Pulmonary artery endothelial cell (primary cell): ENCODE measurements around the gene CCDC197. TPM values are rescaled to one million over a fixed set of nuclear protein-coding genes. Genes with fewer than 3 reads are reported as not detected.

Source experiments
- DNase-seq: peaks from one replicate; pipeline ENCODE4 v3.0.0-alpha.2; 2011; ENCODE audit warnings: low read depth, low spot score
- total RNA-seq: library from RNA; depleted of rRNA; stranded (reverse); fragments of >200 nt; gene quantifications from 2 replicates; pipeline ENCODE4 v1.2.3, GENCODE V29; 2014

The CCDC197 gene
- total RNA-seq, 1 donor from 2014 or later: not detected

DNA sequence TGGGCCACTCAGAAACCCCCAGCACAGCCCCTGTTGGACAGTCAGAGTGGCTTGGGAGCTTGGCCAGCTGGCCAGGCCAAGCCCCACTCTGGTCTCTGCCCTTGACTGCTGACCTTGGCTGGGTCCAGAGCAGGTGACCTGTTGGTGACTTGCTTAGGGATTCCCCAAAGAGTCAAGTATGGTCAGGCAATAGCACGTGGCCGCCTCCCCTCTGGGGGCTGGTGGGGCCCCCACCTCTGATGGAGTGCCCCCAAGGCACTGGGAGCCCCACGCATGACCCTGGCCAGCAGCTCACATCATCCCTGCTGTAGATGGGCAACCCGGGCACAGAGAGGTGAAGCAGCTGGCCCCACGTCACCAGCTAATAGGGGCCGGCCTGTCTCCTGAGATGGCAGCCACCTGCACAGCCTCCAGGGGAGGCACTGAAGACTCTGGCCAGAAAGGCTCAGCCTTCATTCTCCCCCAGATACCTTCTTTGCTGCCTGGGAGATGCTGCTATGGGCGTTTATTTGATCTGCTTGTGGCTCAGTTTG is 1.8 kb downstream of the CCDC197 start:
- DNase-seq: no peak

DNA sequence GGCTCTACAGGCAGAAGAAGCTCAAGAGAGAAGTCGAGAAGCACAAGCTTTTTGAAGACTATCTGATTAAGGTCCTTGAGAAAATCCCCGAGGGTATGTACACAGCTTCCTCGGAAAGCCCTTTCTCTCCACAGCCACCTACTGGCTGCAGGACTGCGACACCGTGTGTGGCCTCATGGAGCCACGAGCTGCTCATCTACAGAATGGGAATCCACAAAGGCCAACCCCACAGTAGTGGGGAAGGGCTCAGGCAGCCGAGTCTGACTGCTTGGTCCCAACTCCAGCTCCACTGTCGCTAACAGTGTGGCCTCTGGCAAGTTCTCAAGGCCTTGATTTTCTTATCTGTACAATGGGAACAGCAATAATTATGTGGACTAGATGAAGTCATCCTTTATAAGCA is 2.5 kb downstream of the CCDC197 start:
- DNase-seq: no peak

DNA sequence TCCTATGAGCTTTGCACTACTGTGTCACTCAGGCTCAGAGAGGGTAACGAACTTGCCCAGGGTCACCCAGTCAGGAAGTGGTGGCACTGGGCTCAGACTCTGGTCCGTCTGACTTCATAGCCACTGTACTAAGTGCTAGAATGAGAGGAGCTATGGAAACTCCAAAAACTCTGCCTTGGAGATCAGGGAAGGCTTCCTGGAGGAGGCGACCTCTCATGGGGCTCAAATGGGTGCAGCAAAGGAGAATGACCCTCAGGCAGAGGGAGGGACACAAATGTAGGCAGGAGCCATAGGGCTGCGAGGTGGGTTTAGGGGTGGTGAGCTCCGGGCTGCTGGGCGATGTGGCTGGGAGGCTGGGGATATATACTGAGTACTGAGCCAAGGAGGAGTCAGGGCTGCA is 3.2 kb downstream of the CCDC197 start:
- DNase-seq: no peak

DNA sequence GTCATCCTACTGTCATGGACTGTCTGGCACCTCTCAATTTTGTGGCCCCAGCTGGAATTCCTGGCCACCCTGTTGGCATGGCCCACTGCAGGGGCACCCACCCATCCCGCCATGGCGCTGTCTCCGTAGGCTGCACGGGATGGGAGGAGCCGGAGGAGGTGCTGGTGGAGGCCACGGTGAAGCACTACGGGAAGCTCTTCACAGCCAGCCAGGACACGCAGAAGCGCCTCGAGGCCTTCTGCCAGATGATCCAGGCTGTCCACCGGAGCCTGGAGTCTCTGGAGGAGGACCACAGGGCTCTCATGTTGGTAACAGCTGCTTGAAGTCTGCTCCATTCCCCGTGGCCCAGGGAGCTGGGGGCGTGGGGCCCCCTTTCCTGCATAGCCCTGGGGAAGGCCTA is 3.9 kb downstream of the CCDC197 start:
- DNase-seq: no peak

DNA sequence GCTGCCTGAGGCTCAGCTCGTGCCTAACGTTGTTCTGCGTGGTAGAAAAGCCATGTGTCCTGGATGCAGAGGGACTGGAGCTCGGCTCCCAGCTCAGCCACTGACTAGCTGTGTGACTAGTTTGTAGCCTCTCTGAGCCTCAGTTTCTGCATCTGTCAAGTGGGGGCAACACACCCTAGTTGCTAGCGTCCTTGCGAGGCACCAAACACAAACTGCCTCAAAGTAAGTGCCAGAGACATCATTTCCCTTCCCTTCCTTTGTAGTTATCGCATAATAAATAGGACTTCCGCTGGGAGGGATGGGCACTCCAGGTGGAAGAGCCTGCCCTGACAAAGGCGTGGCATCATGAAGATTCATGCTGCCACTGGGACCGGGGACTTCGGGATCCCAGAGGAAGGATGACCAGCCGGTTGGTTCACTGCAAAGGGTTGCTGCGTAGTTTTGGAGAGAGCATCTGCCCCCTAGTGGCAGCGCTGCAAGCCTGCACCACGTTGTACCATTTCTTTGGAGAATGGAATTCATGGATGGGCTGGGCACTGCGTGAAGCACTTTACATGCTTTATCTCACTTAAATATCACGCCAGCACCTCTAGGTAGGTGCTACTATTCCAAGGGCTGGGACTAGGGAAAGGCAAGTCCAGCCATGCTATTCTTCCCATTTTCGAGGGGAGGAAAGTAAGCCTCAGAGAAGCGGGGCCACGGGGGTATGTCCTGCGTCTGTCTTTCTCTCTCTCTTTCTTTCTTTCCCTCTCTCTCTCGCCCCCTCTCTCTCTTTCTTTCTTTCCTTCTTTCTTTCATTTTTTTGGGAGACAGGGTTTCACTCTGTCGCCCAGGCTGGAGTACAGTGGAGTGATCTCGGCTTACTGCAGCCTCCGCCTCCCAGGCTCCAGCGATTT is 4.6 kb downstream of the CCDC197 start:
- peak; percentile 19 for DNase-seq

DNA sequence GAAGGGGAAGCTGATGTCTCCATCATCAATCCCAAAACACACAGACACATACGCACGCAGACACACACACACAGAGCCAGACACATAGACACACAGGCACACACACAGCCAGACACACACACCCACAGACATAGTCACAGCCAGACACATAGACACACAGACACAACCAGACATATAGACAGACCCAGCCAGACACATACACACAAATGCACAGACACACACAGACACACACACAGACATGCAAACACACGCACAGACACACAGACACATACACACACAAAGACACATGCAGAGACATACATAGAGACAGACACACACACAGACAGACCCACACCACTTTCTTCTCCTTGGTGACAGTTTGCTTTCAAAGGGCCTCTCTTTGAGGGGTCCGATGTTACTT is 6.3 kb downstream of the CCDC197 start:
- no peak for DNase-seq

DNA sequence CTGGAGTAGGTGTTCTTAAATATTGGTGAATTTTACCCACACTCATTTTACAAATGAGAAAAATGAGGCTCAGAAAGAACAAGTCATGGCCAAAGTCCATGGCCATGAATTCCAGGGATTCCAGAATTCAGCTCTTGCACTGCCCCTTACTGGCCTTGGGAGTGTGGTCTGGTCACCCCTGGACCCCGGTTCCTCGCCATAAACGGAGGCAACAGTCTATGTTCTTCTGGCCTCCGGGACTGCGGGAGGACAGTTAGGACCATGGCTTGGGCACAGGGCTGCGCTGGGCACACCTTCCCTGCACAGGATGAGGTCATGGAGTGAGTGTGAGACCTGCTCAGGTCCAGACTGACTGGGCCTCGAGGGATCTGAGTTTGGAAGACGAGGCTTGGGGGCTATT is 6.9 kb downstream of the CCDC197 start:
- DNase-seq: no peak

DNA sequence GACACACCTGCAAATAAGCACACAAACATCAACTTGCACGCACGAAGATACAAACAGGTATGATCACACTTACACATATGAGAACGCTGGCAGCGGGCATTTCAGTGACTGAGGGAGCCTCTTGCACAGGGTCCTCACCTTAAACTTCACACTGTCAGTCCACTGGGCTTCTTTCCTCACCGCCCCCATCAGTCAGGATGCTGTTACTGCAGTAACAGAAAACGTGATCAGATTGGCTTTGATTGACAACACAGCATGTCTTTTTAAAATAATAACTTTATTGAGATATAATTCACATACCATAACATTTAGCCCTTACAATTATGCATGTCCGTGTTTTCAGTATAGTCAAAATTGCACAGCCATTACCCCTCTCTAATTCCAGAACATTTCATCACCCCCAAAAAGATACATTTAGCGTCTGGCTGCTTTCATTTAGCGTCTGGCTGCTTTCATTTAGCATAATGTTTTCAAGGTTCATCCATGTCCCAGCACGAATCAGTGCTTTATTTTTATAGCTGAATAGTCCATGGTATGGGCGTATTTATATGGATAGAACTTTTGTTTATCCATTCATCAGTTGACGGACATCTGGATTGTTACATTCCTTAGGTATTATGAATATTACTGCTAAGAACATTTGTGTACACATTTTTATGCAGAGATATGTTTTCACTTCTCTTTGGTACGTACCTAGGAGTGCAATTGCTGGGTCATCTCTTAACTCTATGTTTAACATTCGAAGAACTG is 8.4 kb downstream of the CCDC197 start:
- DNase-seq: no peak

DNA sequence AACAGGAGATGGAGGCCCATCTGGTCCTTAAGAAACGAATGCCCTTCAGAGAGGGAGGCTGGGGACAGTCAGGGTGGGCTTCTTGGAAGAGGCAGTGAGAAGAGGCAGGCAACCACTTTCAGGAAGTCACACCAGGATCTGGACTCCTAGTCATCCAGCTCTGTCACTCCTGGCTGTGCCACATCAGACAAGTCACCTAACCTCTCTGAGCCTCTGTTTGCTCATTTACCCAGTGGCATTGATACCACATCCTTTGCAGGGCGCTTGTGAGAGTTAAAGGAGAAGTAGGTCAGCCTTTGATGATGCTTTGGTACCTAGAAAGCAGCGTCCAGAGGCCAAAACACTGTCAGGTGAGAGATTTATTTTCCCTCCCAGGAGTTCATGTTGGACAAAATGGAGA is 11.1 kb downstream of the CCDC197 start:
- DNase-seq: no peak

DNA sequence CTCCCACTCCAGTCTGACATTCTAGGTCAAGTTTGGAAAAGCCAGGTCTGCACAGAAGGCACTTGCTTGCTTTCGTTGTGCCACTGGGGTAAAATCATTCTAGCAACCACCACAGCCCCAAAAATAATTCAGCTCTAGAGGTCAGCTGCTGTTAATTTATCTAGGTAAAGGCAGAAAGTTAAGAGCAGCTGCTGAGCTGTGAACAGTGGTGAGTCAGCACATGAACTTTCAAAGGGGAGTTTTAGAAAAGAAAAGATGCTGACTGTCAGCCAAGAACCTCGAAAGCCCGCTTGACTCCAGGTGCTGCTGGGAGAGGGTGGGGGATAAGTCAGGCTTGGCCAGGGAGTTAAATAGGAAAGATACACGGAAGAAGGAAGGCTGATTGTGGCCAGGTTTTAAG is 12.7 kb downstream of the CCDC197 start:
- DNase-seq: no peak

DNA sequence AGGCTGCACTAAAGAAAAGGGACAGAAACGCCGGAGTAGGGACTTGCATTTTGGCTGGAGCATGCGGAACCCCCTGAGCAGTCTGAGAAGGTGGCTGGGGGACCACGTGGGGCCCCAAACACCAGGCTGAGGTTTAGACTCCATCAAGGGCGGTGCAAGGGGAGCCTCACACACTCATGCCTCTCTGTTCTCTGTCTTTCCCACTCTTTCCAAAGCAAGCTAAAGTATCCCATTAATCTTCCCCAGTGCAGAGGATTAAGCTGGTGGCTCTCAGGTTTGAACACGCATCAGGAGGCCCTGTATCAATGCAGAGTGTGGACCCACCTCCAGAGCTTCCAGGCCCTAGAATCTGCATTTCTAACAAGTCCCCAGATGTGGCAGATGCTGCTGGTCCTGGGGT is 13.5 kb downstream of the CCDC197 start:
- DNase-seq: no peak

DNA sequence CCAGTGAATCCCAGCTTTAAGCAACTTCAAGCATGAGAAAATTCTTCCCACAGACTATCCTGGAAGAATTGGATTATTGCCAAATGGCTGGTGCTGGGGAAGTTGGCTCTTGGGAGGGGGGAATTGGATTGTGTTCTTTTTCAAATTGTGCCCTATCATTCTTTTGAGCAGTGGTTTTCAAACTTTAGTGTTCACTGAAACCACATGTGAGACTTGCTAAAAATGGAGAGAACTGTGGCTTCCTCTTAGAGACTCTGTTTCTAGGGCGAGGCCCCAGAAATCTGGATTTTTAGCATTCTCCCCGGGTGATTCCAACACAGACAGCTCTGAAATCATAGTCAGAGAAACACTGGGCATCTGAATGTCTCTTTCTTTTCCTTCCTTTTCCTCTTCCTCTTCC is 14.7 kb downstream of the CCDC197 start:
- DNase-seq: no peak

DNA sequence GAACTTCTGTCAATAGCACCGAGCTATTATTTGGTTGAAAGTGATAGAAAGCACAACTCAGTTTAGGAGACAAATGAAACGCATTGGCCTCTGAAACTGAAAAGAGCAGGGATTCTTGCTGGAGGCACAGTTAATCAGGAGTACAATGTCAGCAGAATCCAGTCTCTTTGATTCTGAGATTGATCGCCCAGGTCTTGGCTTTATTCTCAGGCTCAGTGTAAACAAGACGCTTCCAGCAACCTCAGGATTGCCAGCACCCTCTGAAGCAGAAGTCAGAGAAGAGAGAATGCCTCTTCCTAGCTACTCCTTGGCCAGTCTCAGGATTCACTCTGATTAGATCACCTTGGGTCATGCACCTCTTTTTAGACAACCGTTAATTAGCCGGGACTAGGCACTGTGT is 17.3 kb downstream of the CCDC197 start:
- DNase-seq: no peak

DNA sequence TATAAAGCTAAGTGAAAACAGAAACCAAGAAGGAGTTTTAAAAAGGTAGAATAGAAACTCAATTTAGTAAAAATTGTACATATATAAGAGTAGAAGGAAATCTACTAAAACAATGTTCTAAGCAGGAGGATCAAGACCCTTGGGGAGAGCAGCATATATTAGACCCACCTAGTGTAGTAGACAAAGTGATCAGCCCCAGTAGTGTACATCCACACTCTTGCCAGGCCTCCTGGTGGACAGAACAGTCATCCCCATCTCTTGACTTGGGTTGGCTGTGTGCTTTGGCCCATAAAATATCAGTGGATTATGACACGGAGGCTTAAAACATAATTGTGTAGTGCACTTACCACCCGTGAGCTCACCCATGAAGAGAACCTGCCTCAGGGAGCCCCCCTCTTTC is 18.1 kb downstream of the CCDC197 start:
- DNase-seq: no peak

DNA sequence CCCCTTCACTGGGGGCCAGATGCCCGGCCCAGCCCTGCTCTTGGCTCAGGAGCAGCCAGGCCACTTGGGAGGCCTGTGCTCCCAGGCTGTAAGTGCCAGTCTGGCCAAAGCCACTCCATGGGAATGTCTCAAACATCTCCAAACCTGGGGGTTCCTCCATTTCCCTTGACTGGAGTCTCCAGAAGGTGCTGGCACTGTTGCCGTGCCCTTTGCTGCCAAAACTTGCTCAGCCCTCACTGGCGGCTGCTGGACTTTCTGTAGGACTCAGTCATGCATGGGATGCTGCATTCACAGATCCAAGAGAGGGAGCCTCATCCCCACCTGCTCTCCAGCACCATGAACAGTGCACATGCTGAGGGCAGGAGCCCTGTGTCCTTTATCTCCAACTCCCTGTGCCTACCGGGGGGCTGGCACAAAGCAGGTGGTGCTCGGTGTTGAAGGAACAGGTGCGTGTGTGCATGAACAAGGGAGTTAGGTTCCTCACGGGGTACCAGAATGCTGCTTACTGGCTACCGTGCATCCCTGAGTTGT is 19.4 kb downstream of the CCDC197 start:
- no peak for DNase-seq

DNA sequence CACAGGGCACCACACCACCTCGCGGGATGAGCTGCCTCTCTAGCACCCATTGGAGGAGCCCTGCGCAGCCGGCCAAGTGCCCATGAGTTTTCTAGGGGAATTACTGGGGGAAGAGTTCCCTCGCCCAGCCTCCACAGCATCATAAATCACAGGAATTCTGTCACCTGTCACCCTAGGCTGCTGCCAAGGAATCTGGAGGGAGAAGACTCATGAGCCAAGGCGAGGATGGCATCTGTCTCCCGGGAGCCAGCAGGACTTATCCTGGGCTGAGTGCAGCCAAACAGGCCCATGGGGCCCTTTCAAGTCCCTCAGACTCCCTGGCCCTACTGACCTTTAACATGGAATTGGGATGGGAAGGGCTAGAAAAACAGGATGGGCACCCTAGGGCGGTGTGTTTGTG is 21.2 kb downstream of the CCDC197 start:
- DNase-seq: no peak

DNA sequence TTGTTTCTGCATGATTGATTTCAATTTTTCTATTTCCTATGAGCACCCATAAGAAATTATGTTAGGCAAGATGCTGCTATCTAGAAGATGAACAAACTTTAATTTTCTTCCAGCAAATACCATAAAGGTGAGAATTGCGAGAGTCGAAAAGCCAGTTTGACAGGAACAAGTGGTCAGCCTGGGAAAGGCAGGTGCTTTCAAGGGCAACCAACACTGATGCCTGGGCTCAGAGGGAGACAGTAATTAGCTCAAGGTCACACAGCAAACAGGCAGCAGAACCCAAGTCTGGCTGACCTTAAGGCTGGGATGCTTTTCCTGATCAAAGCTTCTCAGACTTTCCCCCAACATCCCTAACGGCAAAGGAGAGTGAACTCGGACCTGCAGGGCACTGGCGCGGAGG is 22.2 kb downstream of the CCDC197 start:
- no peak for DNase-seq

DNA sequence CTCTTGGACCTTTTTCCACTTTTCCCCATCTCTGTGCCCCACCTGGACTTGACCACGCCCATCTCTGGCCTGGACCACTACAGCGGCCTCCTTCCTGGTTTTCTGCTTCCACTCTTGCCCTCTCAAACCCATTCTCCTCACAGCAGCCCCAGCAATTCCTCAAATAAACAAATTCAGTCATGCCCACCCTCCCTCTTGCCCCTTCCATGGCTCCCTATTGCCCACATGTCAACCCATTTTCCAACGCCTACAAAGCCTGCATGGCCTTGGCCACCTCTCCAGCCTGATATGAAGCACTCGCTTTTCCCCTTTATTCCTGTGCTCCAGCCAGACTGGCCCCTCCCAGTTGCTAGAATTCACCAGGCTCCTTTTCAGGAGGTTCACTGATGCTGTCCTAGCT is 23.2 kb downstream of the CCDC197 start:
- no peak for DNase-seq

DNA sequence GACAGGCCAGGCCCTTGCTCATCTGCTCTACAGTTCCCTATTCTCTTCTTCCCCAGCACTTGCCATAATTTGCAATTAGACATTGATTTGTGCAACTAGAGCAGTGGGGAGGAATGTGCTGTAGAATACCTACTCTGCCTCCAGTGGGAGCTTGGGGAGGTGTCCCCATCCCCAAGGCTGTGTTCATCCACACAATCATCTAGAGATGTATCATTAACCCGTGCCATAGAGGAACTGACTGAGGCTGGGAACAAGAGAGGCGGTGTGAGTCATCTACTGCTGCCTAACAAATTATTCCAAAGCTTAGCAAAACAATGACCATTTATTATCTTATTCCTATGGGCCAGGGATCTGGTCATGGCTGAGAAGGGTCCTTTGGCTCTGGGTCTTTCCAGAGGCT is 23.9 kb downstream of the CCDC197 start:
- DNase-seq: no peak

DNA sequence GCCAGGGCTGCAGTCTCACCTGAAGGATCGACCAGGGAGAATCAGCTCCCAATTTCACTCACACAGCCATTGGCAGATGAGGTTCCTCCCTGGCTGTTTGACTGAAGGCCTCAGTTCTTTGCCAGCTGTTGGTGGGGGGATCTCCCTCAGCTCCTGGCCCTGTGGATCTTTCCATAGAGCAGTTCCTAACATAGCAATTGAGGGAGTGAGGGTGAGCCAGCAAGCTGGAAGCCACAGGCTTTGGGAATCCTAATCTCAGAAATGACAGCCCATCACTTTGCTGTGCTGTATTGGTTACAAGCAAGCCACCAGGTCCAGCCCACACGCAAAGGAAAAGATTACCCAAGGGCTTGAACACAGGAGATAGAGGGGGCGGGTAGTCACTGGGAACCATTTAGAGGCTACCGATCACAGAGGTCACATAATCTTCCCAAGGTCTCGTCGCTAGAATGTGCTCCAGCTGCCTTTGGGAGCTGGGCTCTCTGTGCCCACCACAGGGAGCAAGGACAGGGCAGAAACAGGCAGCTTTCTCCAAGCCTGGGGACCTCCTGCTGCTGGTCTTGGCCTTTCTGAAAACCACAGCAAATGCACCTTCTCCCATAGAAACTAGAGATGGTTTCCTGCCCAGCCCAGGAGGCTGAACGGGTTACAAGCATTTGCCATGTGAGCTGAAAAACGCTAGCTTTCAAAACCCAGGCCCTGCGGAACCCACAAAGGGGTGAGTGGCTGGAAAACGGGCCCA is 24.5 kb downstream of the CCDC197 start:
- DNase-seq: no peak

DNA sequence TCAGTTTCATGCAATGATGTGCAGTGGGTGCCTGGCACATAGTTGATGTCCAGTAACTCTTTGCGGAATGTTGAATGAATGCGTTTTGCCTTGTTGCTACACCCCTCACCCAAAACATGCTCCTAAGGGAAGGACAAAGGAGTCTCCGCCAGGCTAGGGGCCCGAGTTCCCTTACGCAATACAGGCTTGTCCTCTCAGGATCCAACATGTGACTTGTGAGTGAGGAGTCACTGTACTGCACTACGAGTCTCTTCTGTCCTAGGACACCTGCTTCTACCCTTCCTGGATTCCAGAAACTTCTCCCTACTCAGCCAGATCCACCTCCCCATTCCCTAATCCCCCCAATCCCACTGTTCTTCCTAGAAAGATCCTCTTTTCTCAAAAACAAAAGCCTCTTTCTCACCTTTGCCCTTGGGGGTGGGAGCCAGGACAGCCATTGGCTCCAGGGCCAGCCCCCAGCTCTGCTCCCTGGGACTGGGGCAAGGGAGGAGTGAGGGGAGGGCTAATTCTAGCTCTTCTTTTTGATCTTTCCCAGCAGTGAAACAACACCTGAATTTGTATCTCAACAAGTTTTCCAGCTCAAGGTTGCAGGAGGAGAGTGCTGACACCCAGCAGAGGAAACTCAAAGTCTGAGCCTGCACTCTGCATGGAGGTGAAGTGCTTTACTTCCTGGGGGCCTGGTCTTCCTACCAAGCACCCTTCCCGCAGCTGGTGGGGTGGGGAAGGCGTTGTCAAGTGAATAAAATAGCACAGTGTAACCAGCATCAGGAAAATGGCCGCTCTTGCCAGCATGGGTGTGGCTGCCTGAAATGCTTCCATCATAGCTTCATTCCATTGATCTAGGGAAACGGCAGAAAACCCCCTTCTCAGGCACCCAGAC is 25.7 kb downstream of the CCDC197 start:
- no peak for DNase-seq
